IPS-15b (cell line): ENCODE data around the gene ZSCAN30.

Source experiments
- H3K27me3 ChIP-seq: one replicate; pipeline ENCODE4 v1.6.1; 2013; ENCODE audit warnings: low read length; ENCODE audit not compliant: control insufficient read depth, insufficient read depth
- H3K36me3 ChIP-seq: one replicate; pipeline ENCODE4 v1.6.1; 2013; ENCODE audit warnings: low read length; ENCODE audit not compliant: control insufficient read depth, insufficient read depth
- H3K4me1 ChIP-seq: one replicate; pipeline ENCODE4 v1.6.1; 2013; ENCODE audit warnings: mild to moderate bottlenecking, low read length; ENCODE audit not compliant: control insufficient read depth, insufficient read depth
- H3K4me3 ChIP-seq: one replicate; pipeline ENCODE4 v1.5.1; 2013; ENCODE audit warnings: low read depth, low read length
- H3K9ac ChIP-seq: one replicate; pipeline ENCODE4 v1.6.1; 2013; ENCODE audit warnings: low read depth, mild to moderate bottlenecking, low read length
- H3K9me3 ChIP-seq: one replicate; pipeline ENCODE4 v1.6.1; 2013; ENCODE audit warnings: mild to moderate bottlenecking, low read length; ENCODE audit not compliant: control insufficient read depth, insufficient read depth

ZSCAN30 gene

DNA sequence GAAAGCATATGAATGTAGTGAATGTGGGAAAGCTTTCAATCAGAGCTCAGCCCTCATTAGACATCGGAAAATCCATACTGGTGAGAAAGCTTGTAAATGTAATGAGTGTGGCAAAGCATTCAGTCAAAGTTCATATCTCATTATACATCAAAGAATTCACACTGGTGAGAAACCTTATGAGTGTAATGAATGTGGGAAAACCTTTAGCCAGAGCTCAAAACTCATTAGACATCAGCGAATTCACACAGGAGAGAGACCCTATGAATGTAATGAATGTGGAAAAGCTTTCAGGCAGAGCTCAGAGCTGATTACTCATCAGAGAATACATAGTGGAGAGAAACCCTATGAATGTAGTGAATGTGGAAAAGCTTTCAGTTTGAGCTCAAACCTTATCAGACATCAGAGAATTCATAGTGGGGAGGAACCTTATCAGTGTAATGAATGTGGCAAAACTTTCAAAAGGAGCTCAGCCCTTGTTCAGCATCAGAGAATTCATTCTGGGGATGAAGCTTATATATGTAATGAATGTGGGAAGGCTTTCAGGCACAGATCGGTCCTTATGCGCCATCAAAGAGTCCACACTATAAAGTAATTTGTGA, 44.2 kb downstream of the ZSCAN30 start:
- Histone ChIP-seq H3K4me3 (no peak overlapping the region), H3K9me3 (no peaks in the 10 kb centered on the region), H3K36me3 (peaks cover 39% of the 10 kb centered on the region), H3K4me1 (no peaks in the 10 kb centered on the region), H3K27me3 (no peaks in the 10 kb centered on the region), H3K9ac (no peak overlapping the region)

DNA sequence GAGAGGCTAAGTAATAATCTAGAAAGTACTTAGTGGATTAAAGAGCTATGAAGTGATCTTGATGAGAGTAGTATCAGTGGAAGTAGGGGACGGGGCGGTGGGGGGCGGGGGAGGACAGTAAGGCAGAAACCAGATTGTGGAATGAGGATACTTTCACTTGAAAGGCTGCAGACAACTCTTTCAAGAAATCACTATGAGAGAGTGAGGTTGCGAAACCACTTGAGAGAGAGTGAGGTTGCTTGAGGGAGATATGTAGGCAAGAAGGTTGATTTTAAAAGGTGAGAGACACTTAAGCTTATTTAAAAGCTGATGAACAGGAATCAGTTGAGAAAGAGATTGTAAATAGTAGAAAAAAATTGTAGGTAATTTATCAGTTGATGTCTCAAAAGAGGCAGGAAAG, 45.4 kb downstream of the ZSCAN30 start:
- Histone ChIP-seq H3K36me3 (peaks cover 39% of the 10 kb centered on the region), H3K4me1 (peaks cover 2% of the 10 kb centered on the region), H3K9me3 (no peaks in the 10 kb centered on the region), H3K9ac (no peak overlapping the region), H3K27me3 (no peaks in the 10 kb centered on the region), H3K4me3 (no peak overlapping the region)

DNA sequence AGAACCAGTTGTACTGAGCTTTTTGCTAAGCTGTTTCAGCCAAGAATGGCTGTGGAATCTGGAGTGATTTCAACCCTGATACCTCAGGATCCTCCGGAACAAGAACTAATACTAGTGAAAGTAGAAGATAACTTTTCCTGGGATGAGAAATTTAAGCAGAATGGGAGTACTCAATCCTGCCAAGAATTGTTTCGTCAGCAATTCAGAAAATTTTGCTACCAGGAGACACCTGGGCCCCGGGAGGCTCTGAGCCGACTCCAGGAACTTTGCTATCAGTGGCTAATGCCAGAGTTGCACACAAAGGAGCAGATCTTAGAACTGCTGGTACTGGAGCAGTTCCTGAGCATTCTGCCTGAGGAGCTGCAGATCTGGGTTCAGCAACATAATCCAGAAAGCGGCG, 47.6 kb downstream of the ZSCAN30 start:
- H3K4me1 ChIP-seq: peaks cover 2% of the 10 kb centered on the region
- H3K36me3 ChIP-seq: peaks cover 31% of the 10 kb centered on the region
- H3K9ac ChIP-seq: no peak overlapping the region
- H3K27me3 ChIP-seq: no peaks in the 10 kb centered on the region
- H3K4me3 ChIP-seq: peak overlapping the region; percentile 84
- no peaks in the 10 kb centered on the region for H3K9me3 ChIP-seq

DNA sequence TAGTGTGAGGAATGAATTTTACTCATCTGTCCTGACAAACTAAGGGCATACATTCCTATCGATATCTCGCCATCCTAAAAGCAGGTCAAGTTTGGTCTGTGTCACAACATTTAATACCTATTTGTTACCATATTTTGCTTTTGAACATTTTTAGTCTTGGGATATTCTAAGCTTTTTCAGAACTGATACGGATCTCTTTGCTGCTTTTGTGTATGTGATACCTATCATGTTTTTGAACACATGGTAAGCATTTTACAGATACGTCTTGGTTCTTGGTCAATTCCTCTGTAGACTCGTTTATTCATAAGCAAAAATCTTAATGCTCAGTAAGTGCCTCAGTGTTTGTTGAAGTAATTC, 48.6 kb downstream of the ZSCAN30 start:
- H3K36me3 ChIP-seq: peaks cover 31% of the 10 kb centered on the region
- H3K27me3 ChIP-seq: no peaks in the 10 kb centered on the region
- H3K9ac ChIP-seq: peak overlapping the region; percentile 96
- H3K4me3 ChIP-seq: peak overlapping the region; percentile 84
- H3K4me1 ChIP-seq: peaks cover 2% of the 10 kb centered on the region
- no peaks in the 10 kb centered on the region for H3K9me3 ChIP-seq

DNA sequence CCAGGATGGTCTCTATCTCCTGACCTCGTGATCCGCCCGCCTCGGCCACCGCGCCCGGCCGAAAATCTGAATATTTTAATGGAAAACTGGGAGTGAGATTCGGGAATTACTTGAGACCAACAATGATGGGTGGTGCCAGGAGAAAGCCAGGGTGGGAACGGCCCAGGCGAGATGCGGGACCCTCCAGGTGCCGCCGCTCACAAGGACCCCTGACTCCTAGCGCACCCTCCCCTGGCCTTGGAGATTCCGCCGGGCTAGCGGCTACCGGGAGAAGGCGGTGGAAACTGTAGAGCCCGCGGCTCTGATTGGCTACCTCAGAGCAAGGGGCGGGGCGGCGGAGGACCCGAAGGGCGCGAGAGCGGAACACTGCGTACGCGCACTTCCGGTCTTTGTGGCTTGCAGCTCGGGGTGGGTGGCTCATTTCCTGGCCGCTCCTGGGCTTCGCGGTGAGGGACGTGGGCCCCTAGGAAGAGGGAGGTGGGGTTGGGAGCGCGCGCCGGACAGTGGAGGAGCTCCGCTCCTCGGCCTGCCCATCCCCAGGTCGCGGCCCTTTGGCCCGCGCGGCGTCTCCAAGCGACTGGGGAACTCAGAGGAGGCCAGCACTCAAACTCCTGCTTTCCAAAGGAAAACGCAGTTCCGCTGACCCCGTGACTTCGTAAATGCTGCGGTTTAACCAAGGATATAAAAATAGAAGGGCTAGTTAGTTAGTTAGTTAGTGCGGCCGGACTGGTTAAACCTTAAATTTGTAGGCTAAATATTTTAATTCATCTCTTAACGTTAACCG, 49.2 kb downstream of the ZSCAN30 start, which contains the start of gene ZNF397:
Gene ZNF397 (plus strand): TSS at position 371 of the 784 bp plus-strand sequence. CDS start 1,437 bp downstream, outside the sequence.
- H3K36me3 ChIP-seq: peaks cover 30% of the 10 kb centered on the region
- peaks cover 2% of the 10 kb centered on the region for H3K4me1 ChIP-seq
- peak within 1 kb of the TSS; percentile 96 for H3K9ac ChIP-seq
- H3K4me3 ChIP-seq: peak within 1 kb of the TSS; percentile 84
- no peaks in the 10 kb centered on the region for H3K9me3 ChIP-seq
- no peaks in the 10 kb centered on the region for H3K27me3 ChIP-seq

DNA sequence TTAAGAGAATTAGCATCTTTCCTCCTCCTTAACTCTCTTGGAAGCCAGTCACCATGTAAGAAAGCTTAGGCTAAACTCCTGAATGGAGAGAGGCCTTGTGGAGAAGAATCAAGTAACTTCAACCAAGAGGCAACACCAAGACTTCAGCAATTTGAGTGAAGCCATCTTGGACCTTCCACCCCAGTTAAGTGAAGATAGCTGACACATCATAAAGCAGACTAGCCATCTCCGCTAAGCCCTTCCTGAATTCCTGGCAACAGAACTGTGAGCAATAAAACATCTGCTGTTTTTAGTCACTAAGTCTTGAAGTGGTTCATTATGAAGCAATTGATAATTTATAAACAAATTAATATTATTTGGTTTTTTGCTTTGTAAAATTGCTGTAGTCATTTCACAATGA, 50.7 kb downstream of the ZSCAN30 start:
- Histone ChIP-seq H3K36me3 (peaks cover 14% of the 10 kb centered on the region), H3K27me3 (no peaks in the 10 kb centered on the region), H3K9ac (no peak overlapping the region), H3K4me3 (no peak overlapping the region), H3K4me1 (peaks cover 2% of the 10 kb centered on the region), H3K9me3 (no peaks in the 10 kb centered on the region)

DNA sequence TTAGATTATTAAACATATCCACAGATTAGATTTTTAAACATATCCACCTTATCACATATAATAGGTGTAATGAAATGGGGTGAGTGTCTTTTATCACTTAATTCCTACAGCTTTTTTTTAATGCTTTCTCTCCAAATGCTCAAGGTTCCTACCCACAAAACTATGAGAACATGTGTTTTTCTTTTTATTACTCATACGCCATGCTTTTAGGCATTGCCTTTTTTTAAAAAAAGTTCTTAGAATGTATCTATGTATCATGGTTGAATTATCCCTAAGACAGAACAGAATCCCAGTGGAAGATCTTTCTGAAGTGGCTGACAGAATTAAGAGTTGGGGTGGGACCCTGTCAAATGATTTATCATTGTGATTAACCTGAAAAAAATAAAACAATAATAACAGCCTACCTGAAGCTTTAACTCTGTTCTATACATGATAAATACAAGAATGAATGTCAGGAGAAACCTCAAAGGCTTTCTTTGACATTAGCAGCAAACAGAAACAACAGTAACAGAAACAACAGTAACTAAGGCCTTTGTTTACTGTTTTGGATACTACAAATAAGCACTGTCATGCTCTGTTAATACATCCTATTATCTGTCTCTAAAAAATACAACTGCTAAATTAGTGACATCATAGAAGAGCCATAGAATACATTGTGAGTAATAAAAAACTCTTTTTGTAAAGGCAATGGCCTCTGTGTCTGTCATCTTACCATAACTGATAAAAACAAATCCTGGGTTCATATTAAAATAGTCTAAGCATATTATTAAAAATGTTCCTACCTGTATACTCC, 53.3 kb downstream of the ZSCAN30 start:
- Histone ChIP-seq H3K4me3 (no peak overlapping the region), H3K9me3 (no peaks in the 10 kb centered on the region), H3K27me3 (no peaks in the 10 kb centered on the region), H3K9ac (no peak overlapping the region), H3K4me1 (peaks cover 2% of the 10 kb centered on the region), H3K36me3 (no peaks in the 10 kb centered on the region)

DNA sequence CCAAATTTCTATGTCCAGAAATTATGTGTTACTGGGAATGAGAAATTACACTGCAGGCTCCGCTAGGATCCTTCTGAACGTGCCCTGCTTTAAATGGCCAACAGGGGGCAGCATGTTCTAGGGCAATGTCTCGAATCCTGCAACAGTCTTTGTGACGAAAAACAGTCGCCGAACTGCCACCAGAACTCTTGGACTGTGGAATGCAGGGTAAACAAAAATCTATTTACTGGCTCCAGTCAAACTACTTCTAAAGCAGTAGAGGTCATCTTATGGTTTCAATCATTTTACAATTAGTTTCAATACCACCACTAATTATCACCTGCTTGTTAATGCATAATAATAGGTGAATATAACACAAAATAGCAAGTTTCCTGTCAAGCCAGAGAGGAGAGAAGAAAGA, 59.0 kb downstream of the ZSCAN30 start:
- Histone ChIP-seq H3K27me3 (no peaks in the 10 kb centered on the region), H3K4me1 (no peaks in the 10 kb centered on the region), H3K4me3 (no peak overlapping the region), H3K9me3 (no peaks in the 10 kb centered on the region), H3K9ac (no peak overlapping the region), H3K36me3 (no peaks in the 10 kb centered on the region)

DNA sequence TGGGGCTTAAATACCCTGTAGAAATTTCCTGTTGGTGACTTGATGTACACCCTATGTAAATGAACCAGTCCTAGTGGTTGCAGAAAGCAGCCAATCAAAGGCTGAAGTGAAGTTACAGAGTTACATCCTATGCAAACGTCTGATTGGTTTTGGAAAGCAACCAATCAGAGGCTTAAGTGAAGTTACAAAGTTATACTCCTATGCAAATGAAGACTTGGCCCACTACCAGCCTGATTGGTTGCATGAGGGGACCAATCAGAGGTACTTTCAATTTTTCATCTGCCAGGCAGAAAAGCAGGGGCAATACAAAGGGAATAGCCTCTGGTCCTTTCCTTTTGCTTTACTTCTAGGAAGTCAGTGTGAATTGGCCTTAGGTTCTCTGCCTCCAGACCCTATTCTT, 62.8 kb downstream of the ZSCAN30 start:
- no peak overlapping the region for H3K4me3 ChIP-seq

DNA sequence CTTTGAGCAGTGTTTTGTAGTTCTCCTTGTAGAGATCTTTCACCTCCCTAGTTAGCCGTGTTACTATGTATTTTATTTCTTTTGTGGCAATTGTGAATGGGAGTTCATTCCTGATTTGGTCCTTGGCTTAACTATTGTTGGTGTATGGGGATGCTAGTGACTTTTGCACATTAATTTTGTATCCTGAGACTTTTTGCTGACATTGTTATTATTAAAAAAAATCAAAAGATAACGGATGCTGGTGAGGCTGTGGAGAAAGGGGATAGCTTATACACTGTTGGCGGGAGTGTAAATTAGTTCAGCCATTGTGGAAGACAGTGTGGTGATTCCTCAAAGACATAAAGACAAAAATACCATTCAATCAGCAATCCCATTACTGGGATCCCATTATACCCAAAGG, 66.2 kb downstream of the ZSCAN30 start:
- no peak overlapping the region for H3K9ac ChIP-seq
- no peak overlapping the region for H3K4me3 ChIP-seq
- H3K27me3 ChIP-seq: no peaks in the 10 kb centered on the region
- no peaks in the 10 kb centered on the region for H3K36me3 ChIP-seq
- H3K9me3 ChIP-seq: no peaks in the 10 kb centered on the region
- no peaks in the 10 kb centered on the region for H3K4me1 ChIP-seq

More for the DNA sequence above, 62.8 kb downstream of the ZSCAN30 start:
- Histone ChIP-seq H3K4me1 (no peaks in the 10 kb centered on the region), H3K9ac (no peak overlapping the region), H3K27me3 (no peaks in the 10 kb centered on the region), H3K9me3 (no peaks in the 10 kb centered on the region), H3K36me3 (no peaks in the 10 kb centered on the region)

DNA sequence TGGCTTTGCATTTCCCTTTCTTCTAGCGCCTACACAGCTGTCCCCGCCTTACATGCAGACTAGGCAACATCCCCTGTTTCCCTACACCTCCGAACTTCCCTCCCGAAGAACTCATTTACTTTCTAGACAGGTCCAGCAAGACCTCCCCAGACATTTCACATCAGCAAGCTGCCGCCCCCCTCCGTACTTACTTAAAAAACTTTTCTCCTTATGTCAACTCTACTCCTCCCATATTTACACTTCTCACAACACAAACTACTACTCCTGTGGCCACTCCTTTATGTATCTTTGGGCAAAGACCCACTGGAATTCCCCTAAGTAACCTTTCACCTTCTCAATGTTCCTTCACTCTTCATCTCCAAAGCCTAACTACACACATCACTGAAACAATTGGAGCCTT, 69.6 kb downstream of the ZSCAN30 start:
- Histone ChIP-seq H3K36me3 (no peaks in the 10 kb centered on the region), H3K4me1 (peaks cover 2% of the 10 kb centered on the region), H3K4me3 (no peak overlapping the region), H3K9me3 (no peaks in the 10 kb centered on the region), H3K9ac (no peak overlapping the region), H3K27me3 (no peaks in the 10 kb centered on the region)
